ENCODE measurements around the gene CCNF. TPM values are rescaled to one million over a fixed set of nuclear protein-coding genes. Genes with fewer than 3 reads are reported as not detected.
"Not testable (repeated sequence)": the region's sequence is repeated elsewhere in the genome, so short reads cannot be mapped to it uniquely, and the experiment has no call there.

The CCNF gene, protein sequence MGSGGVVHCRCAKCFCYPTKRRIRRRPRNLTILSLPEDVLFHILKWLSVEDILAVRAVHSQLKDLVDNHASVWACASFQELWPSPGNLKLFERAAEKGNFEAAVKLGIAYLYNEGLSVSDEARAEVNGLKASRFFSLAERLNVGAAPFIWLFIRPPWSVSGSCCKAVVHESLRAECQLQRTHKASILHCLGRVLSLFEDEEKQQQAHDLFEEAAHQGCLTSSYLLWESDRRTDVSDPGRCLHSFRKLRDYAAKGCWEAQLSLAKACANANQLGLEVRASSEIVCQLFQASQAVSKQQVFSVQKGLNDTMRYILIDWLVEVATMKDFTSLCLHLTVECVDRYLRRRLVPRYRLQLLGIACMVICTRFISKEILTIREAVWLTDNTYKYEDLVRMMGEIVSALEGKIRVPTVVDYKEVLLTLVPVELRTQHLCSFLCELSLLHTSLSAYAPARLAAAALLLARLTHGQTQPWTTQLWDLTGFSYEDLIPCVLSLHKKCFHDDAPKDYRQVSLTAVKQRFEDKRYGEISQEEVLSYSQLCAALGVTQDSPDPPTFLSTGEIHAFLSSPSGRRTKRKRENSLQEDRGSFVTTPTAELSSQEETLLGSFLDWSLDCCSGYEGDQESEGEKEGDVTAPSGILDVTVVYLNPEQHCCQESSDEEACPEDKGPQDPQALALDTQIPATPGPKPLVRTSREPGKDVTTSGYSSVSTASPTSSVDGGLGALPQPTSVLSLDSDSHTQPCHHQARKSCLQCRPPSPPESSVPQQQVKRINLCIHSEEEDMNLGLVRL
- total RNA-seq, result 0.43 TPM

DNA sequence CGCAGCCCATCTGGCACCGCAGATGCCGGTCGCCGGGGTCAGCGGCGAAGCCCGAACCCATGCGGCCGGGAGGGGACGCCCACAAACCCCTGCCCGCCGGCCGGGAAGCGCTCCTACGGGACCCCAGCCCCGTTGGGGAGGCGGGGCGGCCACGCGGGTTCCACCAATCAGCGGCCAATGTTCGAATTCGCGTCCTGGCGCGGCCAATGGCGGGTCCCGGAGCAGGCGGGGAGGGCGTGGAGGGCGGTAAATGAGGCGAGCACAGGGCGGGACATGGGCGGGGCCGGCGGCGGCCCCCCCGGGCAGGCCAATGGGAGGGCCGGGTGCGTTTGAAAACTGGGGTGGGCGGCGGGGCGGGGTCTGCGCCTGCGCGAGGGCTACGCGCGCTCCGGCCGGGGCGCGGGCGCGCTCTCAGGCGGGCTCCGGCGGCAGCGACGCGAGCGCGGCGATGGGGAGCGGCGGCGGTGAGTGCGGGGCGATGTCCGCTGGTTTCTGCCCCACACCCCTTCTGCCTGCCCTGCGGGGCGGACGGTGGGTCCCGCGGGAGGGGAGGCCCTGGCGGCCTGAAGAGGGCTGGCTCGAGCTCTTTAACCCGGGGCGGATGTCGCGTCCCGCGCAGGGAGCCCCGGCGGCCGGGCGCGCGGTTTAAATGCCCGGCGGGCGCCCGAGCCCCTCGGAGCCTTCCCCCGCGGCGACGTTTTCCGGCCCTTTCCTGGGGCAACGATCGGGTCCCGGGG is at the start of gene CCNF:
CCNF (plus strand) TSS at position 414 of the 737 bp plus-strand sequence; CDS start at position 449, 35 bp downstream.
- H3K27ac ChIP-seq, result peak within 1 kb of the TSS; percentile 57 to 68
- H3K36me3 ChIP-seq, result no peaks in the 10 kb centered on the region
- H3K27me3 ChIP-seq, result no peaks in the 10 kb centered on the region
- H3K4me3 ChIP-seq, result peak within 1 kb of the TSS; percentile 57 to 93
- H3K4me1 ChIP-seq, result peaks cover 3 to 7% of the 10 kb centered on the region in 2 donors
- peak; percentile 88 to 98 for DNase-seq (ENCODE audit: low spot score in 2 of 2)
- no peaks in the 10 kb centered on the region for H3K9me3 ChIP-seq
- TF ChIP-seq, protein P1, sequence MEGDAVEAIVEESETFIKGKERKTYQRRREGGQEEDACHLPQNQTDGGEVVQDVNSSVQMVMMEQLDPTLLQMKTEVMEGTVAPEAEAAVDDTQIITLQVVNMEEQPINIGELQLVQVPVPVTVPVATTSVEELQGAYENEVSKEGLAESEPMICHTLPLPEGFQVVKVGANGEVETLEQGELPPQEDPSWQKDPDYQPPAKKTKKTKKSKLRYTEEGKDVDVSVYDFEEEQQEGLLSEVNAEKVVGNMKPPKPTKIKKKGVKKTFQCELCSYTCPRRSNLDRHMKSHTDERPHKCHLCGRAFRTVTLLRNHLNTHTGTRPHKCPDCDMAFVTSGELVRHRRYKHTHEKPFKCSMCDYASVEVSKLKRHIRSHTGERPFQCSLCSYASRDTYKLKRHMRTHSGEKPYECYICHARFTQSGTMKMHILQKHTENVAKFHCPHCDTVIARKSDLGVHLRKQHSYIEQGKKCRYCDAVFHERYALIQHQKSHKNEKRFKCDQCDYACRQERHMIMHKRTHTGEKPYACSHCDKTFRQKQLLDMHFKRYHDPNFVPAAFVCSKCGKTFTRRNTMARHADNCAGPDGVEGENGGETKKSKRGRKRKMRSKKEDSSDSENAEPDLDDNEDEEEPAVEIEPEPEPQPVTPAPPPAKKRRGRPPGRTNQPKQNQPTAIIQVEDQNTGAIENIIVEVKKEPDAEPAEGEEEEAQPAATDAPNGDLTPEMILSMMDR (IDR thresholded peaks at IDR 0.05), result peak in 1 of 3 experiments; percentile 38
- intact Hi-C loops (cut with DNase I), result loop anchor here (1.0 to 10.0 kb wide), 6 partner anchors 31 to 326 kb away; partner anchors contain the start of genes ABCA3, RNPS1, SRRM2 and TBC1D24

DNA sequence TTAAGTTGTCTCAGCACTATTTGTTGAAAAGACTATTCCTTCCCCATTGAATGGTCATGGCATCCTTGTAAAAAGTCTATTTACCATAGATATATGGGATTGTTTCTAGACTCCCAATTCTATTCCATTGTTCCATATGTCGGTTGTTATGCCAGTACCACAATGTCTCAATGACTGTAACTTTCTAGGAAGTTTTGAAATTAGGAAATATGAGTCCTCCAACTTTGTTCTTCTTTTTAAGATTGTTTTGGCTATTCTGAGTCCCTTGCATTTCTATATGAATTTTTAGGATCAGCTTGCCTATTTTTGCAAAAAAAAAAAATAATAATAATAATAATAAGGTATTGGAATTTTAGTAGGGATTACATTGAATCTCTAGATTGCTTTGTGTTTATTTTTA is 45.7 kb upstream of the CCNF start:
- intact Hi-C loops (cut with DNase I), result no loop called here

DNA sequence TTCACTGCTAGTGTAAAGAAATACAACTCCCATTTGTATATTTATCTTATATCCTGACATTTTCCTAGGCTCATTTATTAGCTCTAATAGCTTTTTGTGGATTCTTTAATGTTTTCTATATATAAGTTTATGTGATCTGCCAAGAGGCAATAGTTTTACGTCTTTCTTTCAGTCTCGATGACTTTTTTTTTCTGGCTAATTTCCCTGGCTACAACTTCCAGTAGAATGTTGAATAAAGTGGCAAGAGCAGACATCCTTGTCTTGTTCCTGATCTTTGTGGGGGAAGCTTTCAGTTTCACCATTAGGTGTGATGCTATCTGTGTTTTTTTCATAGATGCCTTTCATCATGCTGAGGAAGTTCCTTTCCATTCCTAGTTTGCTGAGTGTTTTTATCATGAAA is 44.8 kb upstream of the CCNF start:
- Histone ChIP-seq H3K27me3 (no peaks in the 10 kb centered on the region), H3K4me1 (no peaks in the 10 kb centered on the region), H3K36me3 (no peaks in the 10 kb centered on the region), H3K9me3 (peaks cover 0 to 5% of the 10 kb centered on the region in 2 donors), H3K4me3 (no peak overlapping the region), H3K27ac (no peak overlapping the region)
- DNase-seq (ENCODE audit: low spot score in 2 of 2), result no peak
- TF ChIP-seq, protein P1 (IDR thresholded peaks at IDR 0.05), result no peak
- intact Hi-C loops (cut with DNase I), result no loop called here

More for the DNA sequence above, 45.7 kb upstream of the CCNF start:
- no peaks in the 10 kb centered on the region for H3K9me3 ChIP-seq
- H3K4me1 ChIP-seq, result no peaks in the 10 kb centered on the region
- H3K36me3 ChIP-seq, result no peaks in the 10 kb centered on the region
- no peak overlapping the region for H3K27ac ChIP-seq
- no peaks in the 10 kb centered on the region for H3K27me3 ChIP-seq
- H3K4me3 ChIP-seq, result no peak overlapping the region
- TF ChIP-seq, protein P1 (IDR thresholded peaks at IDR 0.05), result no peak
- no peak for DNase-seq (ENCODE audit: low spot score in 2 of 2)

DNA sequence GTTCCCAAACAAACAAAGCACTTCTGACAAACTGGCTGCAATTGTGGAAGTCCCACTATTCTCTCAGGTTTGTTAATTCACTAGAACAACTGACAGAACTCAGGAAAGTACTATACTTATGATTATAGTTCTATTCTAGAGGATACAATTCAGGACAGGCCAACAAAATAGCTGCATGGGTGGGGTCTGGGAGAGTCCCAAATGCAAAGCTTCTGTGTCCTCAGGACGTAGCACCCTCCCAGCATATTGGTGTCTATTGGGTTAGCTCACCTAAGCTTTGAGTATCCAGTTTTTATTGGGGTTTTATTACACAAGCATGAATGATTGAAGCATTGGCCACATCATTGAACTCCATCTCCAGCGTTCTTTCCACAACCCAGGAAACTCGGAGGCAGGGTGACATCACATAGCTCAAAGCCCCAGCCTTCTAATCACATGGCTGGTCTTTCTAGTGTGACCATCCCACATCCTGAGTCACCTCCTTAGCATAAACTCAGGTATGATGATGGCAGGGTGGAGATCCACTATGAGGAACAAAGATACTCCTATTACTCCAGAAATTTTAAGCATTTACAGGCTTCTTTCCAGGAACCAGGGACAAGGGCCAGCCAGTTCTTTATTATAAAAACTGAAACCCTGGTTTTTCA is 43.9 kb upstream of the CCNF start:
- no peaks in the 10 kb centered on the region for H3K27me3 ChIP-seq
- no peaks in the 10 kb centered on the region for H3K4me1 ChIP-seq
- no peak for DNase-seq (ENCODE audit: low spot score in 2 of 2)
- TF ChIP-seq, protein P1 (IDR thresholded peaks at IDR 0.05), result no peak
- H3K9me3 ChIP-seq, result peaks cover 0 to 10% of the 10 kb centered on the region in 2 donors
- no peak overlapping the region for H3K4me3 ChIP-seq
- intact Hi-C loops (cut with DNase I), result no loop called here
- H3K27ac ChIP-seq, result no peak overlapping the region
- no peaks in the 10 kb centered on the region for H3K36me3 ChIP-seq

DNA sequence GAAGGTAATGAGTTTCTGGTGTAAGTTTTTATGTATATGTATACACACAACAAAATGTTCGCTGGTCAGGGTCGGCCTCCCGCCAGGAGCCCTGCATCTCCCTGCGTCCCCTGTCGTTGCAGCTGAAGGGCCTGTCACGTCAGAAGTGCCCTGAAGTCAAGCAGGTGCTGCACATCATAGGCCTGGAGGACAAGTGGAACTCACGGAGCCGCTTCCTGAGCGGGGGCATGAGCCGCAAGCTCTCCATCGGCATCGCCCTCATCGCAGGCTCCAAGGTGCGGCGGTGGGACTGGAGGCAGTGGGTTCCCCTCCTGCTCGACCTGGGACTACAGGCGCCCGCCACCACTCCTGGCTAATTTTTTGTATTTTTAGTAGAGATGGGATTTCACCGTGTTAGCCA is 43.3 kb upstream of the CCNF start:
- H3K27ac ChIP-seq; H3K4me3 ChIP-seq; DNase-seq (ENCODE audit: low spot score in 2 of 2); H3K36me3 ChIP-seq; H3K27me3 ChIP-seq; H3K9me3 ChIP-seq; H3K4me1 ChIP-seq; intact Hi-C loops (cut with DNase I): not testable (repeated sequence)

Data from ascending aorta (tissue), 2 donors.